Thyroid gland (tissue), 4 donors: ENCODE results near the gene BCL7C.

ENCODE experiments used
- POLR2A ChIP-seq, 2 donors: fragments of 450-650 bp; IDR thresholded peaks; one replicate each; pipeline ENCODE4 v1.6.1; 2017; ENCODE audit warnings: antibody characterized with exemption in 2 of 2, mild to moderate bottlenecking in 2 of 2, moderate library complexity in 1 of 2
- TF ChIP-seq, protein P1 (sequence below), 6 experiments: fragments of 200-600 bp in 3 of 6; fragments of 450-650 bp in 3 of 6; sonication (generic) in 3 of 6; IDR thresholded peaks; one replicate each; pipeline ENCODE4 v1.5.1; 2016 to 2019; ENCODE audit warnings: antibody characterized with exemption in 6 of 6, mild to moderate bottlenecking in 2 of 6, inconsistent platforms in 1 of 6, moderate library complexity in 1 of 6

DNA sequence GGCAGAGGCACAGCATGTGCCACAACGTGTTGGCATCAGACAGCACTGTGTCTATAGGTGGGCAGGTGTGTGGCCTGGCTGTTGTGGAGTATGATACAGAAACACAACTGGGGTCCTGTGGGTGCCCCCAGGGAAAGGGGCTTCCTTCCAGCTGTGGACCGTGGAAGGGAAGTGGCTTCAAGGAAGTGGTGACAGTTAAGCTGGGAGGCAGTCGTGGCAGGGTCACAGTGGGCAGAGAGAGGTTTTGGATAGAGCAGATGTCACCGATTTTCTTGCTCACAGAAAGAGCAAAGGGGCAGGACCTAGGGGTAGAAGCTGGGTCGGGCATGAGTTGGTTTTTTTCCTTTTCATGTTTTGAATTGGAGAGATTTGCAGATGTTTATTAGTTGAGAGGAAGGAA lies 43.8 kb upstream of the BCL7C start:
- no peak for TF ChIP-seq POLR2A (IDR thresholded peaks at IDR 0.05)
- TF ChIP-seq, protein P1, sequence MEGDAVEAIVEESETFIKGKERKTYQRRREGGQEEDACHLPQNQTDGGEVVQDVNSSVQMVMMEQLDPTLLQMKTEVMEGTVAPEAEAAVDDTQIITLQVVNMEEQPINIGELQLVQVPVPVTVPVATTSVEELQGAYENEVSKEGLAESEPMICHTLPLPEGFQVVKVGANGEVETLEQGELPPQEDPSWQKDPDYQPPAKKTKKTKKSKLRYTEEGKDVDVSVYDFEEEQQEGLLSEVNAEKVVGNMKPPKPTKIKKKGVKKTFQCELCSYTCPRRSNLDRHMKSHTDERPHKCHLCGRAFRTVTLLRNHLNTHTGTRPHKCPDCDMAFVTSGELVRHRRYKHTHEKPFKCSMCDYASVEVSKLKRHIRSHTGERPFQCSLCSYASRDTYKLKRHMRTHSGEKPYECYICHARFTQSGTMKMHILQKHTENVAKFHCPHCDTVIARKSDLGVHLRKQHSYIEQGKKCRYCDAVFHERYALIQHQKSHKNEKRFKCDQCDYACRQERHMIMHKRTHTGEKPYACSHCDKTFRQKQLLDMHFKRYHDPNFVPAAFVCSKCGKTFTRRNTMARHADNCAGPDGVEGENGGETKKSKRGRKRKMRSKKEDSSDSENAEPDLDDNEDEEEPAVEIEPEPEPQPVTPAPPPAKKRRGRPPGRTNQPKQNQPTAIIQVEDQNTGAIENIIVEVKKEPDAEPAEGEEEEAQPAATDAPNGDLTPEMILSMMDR (IDR thresholded peaks at IDR 0.05) = no peak
